Measurements from ENCODE around the gene TSC22D1.

Gene TSC22D1

GRCh38 chr13:44591316-44591715 lies 15.2 kb upstream of the TSC22D1 start:
- TF ChIP-seq CTCF (IDR thresholded peaks at IDR 0.05; ENCODE audit: low read depth, low read length): no peak
- no peak for DNase-seq (ENCODE audit: low read depth, low spot score)
- H3K4me3 ChIP-seq (ENCODE audit: low read depth, low read length): no peak overlapping the region
- in situ Hi-C loops (cut with HindIII; ENCODE audit: low sequenced_read_pairs): no loop called here

- no peak for TF ChIP-seq CTCF (IDR thresholded peaks at IDR 0.05; ENCODE audit: low read depth, low read length)
- in situ Hi-C loops (cut with HindIII; ENCODE audit: low sequenced_read_pairs): no loop called here
- no peak overlapping the region for H3K4me3 ChIP-seq (ENCODE audit: low read depth, low read length)
- no peak for DNase-seq (ENCODE audit: low read depth, low spot score)
These were observed 7.0 kb upstream of the TSC22D1 start for GRCh38 chr13:44583137-44583536.

GRCh38 chr13:44578067-44578400 lies 1.9 kb upstream of the TSC22D1 start:
- H3K4me3 ChIP-seq (ENCODE audit: low read depth, low read length): peak overlapping the region; percentile 77
- DNase-seq (ENCODE audit: low read depth, low spot score): no peak
- in situ Hi-C loops (cut with HindIII; ENCODE audit: low sequenced_read_pairs): no loop called here
- no peak for TF ChIP-seq CTCF (IDR thresholded peaks at IDR 0.05; ENCODE audit: low read depth, low read length)

- in situ Hi-C loops (cut with HindIII; ENCODE audit: low sequenced_read_pairs): no loop called here
- H3K4me3 ChIP-seq (ENCODE audit: low read depth, low read length): peak overlapping the region; percentile 77
- peak; percentile 98 for DNase-seq (ENCODE audit: low read depth, low spot score)
- no peak for TF ChIP-seq CTCF (IDR thresholded peaks at IDR 0.05; ENCODE audit: low read depth, low read length)
These were observed 1.3 kb upstream of the TSC22D1 start for GRCh38 chr13:44577236-44578066.

GRCh38 chr13:44576351-44577235 lies 463 bp upstream of the TSC22D1 start:
- no peak for DNase-seq (ENCODE audit: low read depth, low spot score)
- in situ Hi-C loops (cut with HindIII; ENCODE audit: low sequenced_read_pairs): no loop called here
- peak overlapping the region; percentile 77 for H3K4me3 ChIP-seq (ENCODE audit: low read depth, low read length)
- TF ChIP-seq CTCF (IDR thresholded peaks at IDR 0.05; ENCODE audit: low read depth, low read length): no peak

- H3K4me3 ChIP-seq (ENCODE audit: low read depth, low read length): peak overlapping the region; percentile 77
- in situ Hi-C loops (cut with HindIII; ENCODE audit: low sequenced_read_pairs): no loop called here
- no peak for TF ChIP-seq CTCF (IDR thresholded peaks at IDR 0.05; ENCODE audit: low read depth, low read length)
- no peak for DNase-seq (ENCODE audit: low read depth, low spot score)
These were observed 1.1 kb downstream of the TSC22D1 start for GRCh38 chr13:44575035-44575434.

Measured in astrocyte of the spinal cord (primary cell).